Heart left ventricle (tissue), 16 donors: ENCODE results near the gene RPL31. TPM values are rescaled to one million over a fixed set of nuclear protein-coding genes. Genes with fewer than 3 reads are reported as not detected.

Source experiments
- ATAC-seq, 4 donors: fragments of 200-7000 bp; cut with Tn5 transposase; one replicate each; pipeline ENCODE4 v1.9.1; 2020 to 2022; ENCODE audit warnings: moderate library complexity in 4 of 4, mild to moderate bottlenecking in 3 of 4, moderate number of reproducible peaks in 1 of 4
- DNase-seq, 5 donors: peaks; one replicate each; pipeline ENCODE4 v3.0.0-alpha.2; 2020
- H3K27ac ChIP-seq, 12 donors: fragments of 200-600 bp; sonication (generic) in 4 of 12; one replicate each; pipeline versions ENCODE4 v1.5.0 to v1.8.0; 2016 to 2022; ENCODE audit warnings: mild to moderate bottlenecking in 2 of 12
- H3K27me3 ChIP-seq, 9 donors: fragments of 200-600 bp; sonication (generic) in 2 of 9; one replicate each; pipeline versions ENCODE4 v1.5.1 to v1.8.0; 2016 to 2022; ENCODE audit warnings: mild to moderate bottlenecking in 3 of 9
- H3K36me3 ChIP-seq, 9 donors: fragments of 200-600 bp; sonication (generic) in 2 of 9; one replicate each; pipeline versions ENCODE4 v1.5.0 to v1.8.0; 2018 to 2022; ENCODE audit warnings: mild to moderate bottlenecking in 2 of 9
- H3K4me1 ChIP-seq, 12 donors: fragments of 200-600 bp; sonication (generic) in 4 of 12; one replicate each; pipeline versions ENCODE4 v1.5.0 to v1.8.0; 2016 to 2022; ENCODE audit warnings: mild to moderate bottlenecking in 3 of 12
- H3K4me3 ChIP-seq, 12 donors: fragments of 200-600 bp; sonication (generic) in 4 of 12; one replicate each; pipeline versions ENCODE4 v1.5.0 to v1.8.0; 2017 to 2022; ENCODE audit warnings: mild to moderate bottlenecking in 9 of 12, moderate library complexity in 4 of 12
- H3K9me3 ChIP-seq, 12 donors: fragments of 200-600 bp; sonication (generic) in 4 of 12; one replicate each; pipeline versions ENCODE4 v1.5.0 to v1.8.0; 2016 to 2022; ENCODE audit warnings: mild to moderate bottlenecking in 1 of 12
- CTCF ChIP-seq, 12 donors: fragments of 200-600 bp; sonication (generic) in 4 of 12; IDR thresholded peaks; one replicate each; pipeline versions ENCODE4 v1.5.0 to v1.8.0; 2018 to 2022; ENCODE audit warnings: antibody characterized with exemption in 12 of 12, mild to moderate bottlenecking in 5 of 12
- POLR2A ChIP-seq, 2 donors: fragments of 450-650 bp; IDR thresholded peaks; one replicate each; pipeline ENCODE4 v1.6.1; 2017; ENCODE audit warnings: antibody characterized with exemption in 2 of 2, mild to moderate bottlenecking in 2 of 2, moderate library complexity in 2 of 2
- WGBS, 4 donors: extraction: QIAGEN DNeasy Blood & Tissue Kit in 2 of 4; methylation state at CpG; one replicate each; pipeline versions ENCODE4 v1.1.5 to v1.1.7; 2013 to 2018; 5-methylcytosine and 5-hydroxymethylcytosine counted together
- intact Hi-C, 10 donors: fragments of 100-400 bp; cut with DNase I; formaldehyde crosslinking; loops; one replicate each; pipeline versions ENCODE4 v1.11.1 to v1.14.2; 2022
- polyA plus RNA-seq, 2 donors: library from polyadenylated mRNA; stranded (reverse); fragments of 200-250 nt; gene quantifications; one replicate each; pipeline ENCODE4 v1.2.3, GENCODE V29; 2013
- total RNA-seq, 9 donors: library from RNA; depleted of rRNA in 2 of 9; stranded (reverse); fragments of >200 nt in 2 of 9; fragmentation: NEBNext Ultra II Directional in 3 of 9; extraction: Animal tissue kit (Norgen Biotek cat#: 25700) in 3 of 9; gene quantifications; one replicate each; pipeline versions ENCODE4 v1.1.0 to v1.2.4, GENCODE V29; 2016 to 2023
- donor health status: ischemic (EF 13 %, LVEDD 7.1; RV severe dilation, severe dysfunction).
- donor health status: healthy with polysubstance abuse.
- donor health status: DM: no; HTN: yes; CAD: no.
- donor health status: DM: no; HTN: no; CAD: no.
- donor health status: ischemic (EF 25% LVEDD 6.9; RV normal size, moderate dysfunction).
- donor health status: ischemic (EF 25% LVEDD 5.7; RV mildly dilated, moderate dysfunction).
- donor health status: healthy.
- donor health status: DM: yes; HTN: yes; CAD: no.
- donor health status: ischemic (EF 35%, LVEDD 5.7; RV mildly dilated, moderate dysfunction).
- donor health status: nonischemic (EF 11% LVEDD 7.7; RV severe dilation, severe dysfunction).
- donor health status: DM: yes; HTN: yes; CAD: no.
- donor health status: PGD.
- donor health status: ischemic (EF 29% LVEDD 5.4; RV normal size, mild dysfunction).
- donor health status: nonischemic (EF 23%, LVEDD 6.1; RV moderate dilation, normal function).

RPL31 gene
- total and polyA plus RNA-seq, 11 donors: 383 to 3,831 (median 752) TPM

GRCh38 chr2:100998235-100998573, 3.9 kb upstream of the RPL31 start:
- no peak for ATAC-seq
- no peak overlapping the region for H3K4me3 ChIP-seq
- H3K36me3 ChIP-seq: peaks cover 0 to 45% (median 27%) of the 10 kb centered on the region in 9 donors
- DNase-seq: no peak
- H3K27me3 ChIP-seq: no peaks in the 10 kb centered on the region
- H3K9me3 ChIP-seq: no peaks in the 10 kb centered on the region
- 89 to 95% (median 91%) methylated on average over 6 of the region's 6 CpGs for WGBS, 4 donors
- H3K4me1 ChIP-seq: peaks cover 0 to 12% (median 9%) of the 10 kb centered on the region in 12 donors
- intact Hi-C loops: no loop called here
- no peak overlapping the region for H3K27ac ChIP-seq
- TF ChIP-seq POLR2A (IDR thresholded peaks at IDR 0.05) (no peak), CTCF (IDR thresholded peaks at IDR 0.05) (no peak)

- Histone ChIP-seq H3K27me3 (no peaks in the 10 kb centered on the region), H3K4me3 (no peak overlapping the region), H3K36me3 (peaks cover 0 to 45% (median 29%) of the 10 kb centered on the region in 9 donors), H3K9me3 (no peaks in the 10 kb centered on the region), H3K4me1 (peaks cover 4 to 30% (median 17%) of the 10 kb centered on the region in 12 donors), H3K27ac (no peak overlapping the region)
- intact Hi-C loops: no loop called here
- WGBS, 4 donors: 91 to 98% (median 95%) methylated on average over 2 of the region's 2 CpGs
- ATAC-seq (no peak), DNase-seq (no peak)
- TF ChIP-seq CTCF (IDR thresholded peaks at IDR 0.05): no peak
Observed at GRCh38 chr2:100999995-101000394, 2.1 kb upstream of the RPL31 start.

- intact Hi-C loops: no loop called here
- 1 to 3% (median 2%) methylated on average over 26 of the region's 26 CpGs for WGBS, 4 donors
- Histone ChIP-seq H3K4me3 (peak overlapping the region; percentile 54 to 99 (median 78)), H3K9me3 (no peaks in the 10 kb centered on the region), H3K36me3 (peaks cover 0 to 47% (median 43%) of the 10 kb centered on the region in 9 donors), H3K27ac (peak overlapping the region; percentile 65 to 94 (median 84)), H3K4me1 (peaks cover 4 to 31% (median 17%) of the 10 kb centered on the region in 12 donors), H3K27me3 (no peaks in the 10 kb centered on the region)
- TF ChIP-seq CTCF (IDR thresholded peaks at IDR 0.05) (no peak), POLR2A (IDR thresholded peaks at IDR 0.05) (no peak)
- ATAC-seq (peak in 1 of 4 donors; percentile 6), DNase-seq (no peak)
Observed at GRCh38 chr2:101002562-101003277, 631 bp downstream of the RPL31 start.

- TF ChIP-seq CTCF (IDR thresholded peaks at IDR 0.05) (no peak), POLR2A (IDR thresholded peaks at IDR 0.05) (no peak)
- intact Hi-C loops: no loop called here
- 37 to 45% (median 40%) methylated on average over 12 of the region's 12 CpGs for WGBS, 4 donors
- H3K4me1 ChIP-seq: peaks cover 4 to 31% (median 17%) of the 10 kb centered on the region in 12 donors
- H3K9me3 ChIP-seq: no peaks in the 10 kb centered on the region
- peaks cover 0 to 53% (median 49%) of the 10 kb centered on the region in 9 donors for H3K36me3 ChIP-seq
- H3K27me3 ChIP-seq: no peaks in the 10 kb centered on the region
- peak overlapping the region in 9 of 12 donors; percentile 0 to 93 (median 86) for H3K27ac ChIP-seq
- DNase-seq (no peak), ATAC-seq (no peak)
- H3K4me3 ChIP-seq: peak overlapping the region in 11 of 12 donors; percentile 54 to 99 (median 75)
Observed at GRCh38 chr2:101003278-101003775, 1.2 kb downstream of the RPL31 start.
